GM06990 (cell line): ENCODE results near the gene ITGA3.
A peak's percentile ranks its signal among the peaks of the same experiment; 100 is the strongest.

Source experiments
- DNase-seq: peaks from one replicate; pipeline ENCODE4 v3.0.0-alpha.2; 2011; ENCODE audit not compliant: insufficient read length; ENCODE audit errors: extremely low read depth
- H3K27me3 ChIP-seq: replicated peaks from 2 replicates; pipeline ENCODE4 v1.6.0; 2011; ENCODE audit warnings: low read length; ENCODE audit not compliant: control insufficient read depth, insufficient read depth
- H3K36me3 ChIP-seq: 2 replicates; pipeline ENCODE4 v1.5.1; 2011; ENCODE audit warnings: low read length; ENCODE audit not compliant: control insufficient read depth, insufficient read depth
- H3K4me3 ChIP-seq: replicated peaks from 2 replicates; pipeline ENCODE4 v1.5.1; 2011; ENCODE audit warnings: low read depth, mild to moderate bottlenecking, control low read depth, low read length
- TF ChIP-seq, protein P1 (sequence below): IDR thresholded peaks from 2 replicates; pipeline ENCODE4 v1.5.1; 2011; ENCODE audit warnings: low read length, control low read depth, mild to moderate bottlenecking, inconsistent platforms; ENCODE audit not compliant: insufficient read depth, poor library complexity, severe bottlenecking

ITGA3 gene

DNA sequence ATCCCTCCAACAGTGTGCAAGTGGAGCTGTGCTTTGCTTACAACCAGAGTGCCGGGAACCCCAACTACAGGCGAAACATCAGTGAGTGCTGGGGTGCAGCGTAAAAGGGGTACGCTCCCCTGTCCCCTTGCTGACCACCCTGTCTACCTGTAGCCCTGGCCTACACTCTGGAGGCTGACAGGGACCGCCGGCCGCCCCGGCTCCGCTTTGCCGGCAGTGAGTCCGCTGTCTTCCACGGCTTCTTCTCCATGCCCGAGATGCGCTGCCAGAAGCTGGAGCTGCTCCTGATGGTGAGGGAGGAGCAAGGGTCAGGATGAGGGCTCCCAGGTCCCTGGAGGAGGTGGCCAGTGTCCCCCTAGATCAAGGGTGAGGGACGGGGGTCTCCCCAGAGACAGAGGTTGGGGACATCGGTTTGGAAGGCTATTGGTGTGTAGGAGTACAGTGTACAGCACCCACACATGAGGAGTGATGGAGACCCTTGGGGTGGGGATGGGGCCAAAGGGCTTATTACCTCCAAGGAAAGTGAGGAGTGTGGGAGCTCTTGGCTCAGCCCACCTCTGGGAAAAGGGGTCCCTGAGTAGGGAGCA, 19.6 kb downstream of the ITGA3 start:
- H3K4me3 ChIP-seq = no peak overlapping the region
- H3K36me3 ChIP-seq = peaks cover 9% of the 10 kb centered on the region
- TF ChIP-seq, protein P1, sequence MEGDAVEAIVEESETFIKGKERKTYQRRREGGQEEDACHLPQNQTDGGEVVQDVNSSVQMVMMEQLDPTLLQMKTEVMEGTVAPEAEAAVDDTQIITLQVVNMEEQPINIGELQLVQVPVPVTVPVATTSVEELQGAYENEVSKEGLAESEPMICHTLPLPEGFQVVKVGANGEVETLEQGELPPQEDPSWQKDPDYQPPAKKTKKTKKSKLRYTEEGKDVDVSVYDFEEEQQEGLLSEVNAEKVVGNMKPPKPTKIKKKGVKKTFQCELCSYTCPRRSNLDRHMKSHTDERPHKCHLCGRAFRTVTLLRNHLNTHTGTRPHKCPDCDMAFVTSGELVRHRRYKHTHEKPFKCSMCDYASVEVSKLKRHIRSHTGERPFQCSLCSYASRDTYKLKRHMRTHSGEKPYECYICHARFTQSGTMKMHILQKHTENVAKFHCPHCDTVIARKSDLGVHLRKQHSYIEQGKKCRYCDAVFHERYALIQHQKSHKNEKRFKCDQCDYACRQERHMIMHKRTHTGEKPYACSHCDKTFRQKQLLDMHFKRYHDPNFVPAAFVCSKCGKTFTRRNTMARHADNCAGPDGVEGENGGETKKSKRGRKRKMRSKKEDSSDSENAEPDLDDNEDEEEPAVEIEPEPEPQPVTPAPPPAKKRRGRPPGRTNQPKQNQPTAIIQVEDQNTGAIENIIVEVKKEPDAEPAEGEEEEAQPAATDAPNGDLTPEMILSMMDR = no peak
- no peak for DNase-seq
- H3K27me3 ChIP-seq = no peaks in the 10 kb centered on the region

DNA sequence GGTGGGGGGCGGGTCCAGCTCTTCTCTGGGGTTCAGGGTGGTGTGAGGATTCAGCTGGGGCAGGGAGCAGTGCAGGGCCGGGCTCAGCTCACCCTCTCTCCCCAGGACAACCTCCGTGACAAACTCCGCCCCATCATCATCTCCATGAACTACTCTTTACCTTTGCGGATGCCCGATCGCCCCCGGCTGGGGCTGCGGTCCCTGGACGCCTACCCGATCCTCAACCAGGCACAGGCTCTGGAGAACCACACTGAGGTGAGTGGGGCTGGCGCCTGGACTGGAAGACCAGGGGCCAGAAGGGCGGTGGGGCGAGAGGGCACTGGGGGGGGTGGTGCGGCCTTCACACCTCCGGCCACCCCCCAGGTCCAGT, 20.3 kb downstream of the ITGA3 start:
- Histone ChIP-seq H3K27me3 (no peaks in the 10 kb centered on the region), H3K36me3 (peaks cover 9% of the 10 kb centered on the region), H3K4me3 (no peak overlapping the region)
- DNase-seq = no peak
- TF ChIP-seq, protein P1 = no peak

DNA sequence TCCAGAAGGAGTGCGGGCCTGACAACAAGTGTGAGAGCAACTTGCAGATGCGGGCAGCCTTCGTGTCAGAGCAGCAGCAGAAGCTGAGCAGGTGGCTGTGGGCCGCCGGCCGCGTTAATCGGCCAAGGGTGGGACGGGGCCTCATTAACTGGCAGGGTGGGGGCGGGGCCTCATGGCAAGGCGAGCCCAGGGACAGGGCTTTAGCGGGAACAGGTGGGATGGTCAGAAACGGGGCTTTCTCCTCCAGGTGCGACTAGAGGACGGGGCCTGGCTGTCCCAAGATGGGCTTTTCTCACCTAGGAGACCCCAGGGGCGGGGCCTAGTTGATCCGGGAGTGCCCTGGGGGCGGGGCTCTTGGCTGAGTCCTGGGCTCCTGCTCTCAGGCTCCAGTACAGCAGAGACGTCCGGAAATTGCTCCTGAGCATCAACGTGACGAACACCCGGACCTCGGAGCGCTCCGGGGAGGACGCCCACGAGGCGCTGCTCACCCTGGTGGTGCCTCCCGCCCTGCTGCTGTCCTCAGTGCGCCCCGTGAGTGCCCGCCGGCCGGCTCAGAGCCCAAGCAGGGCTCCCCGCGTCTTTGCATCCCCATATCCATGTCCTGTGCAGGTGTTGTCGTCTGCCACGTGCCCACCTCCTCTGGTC, 20.8 kb downstream of the ITGA3 start:
- Histone ChIP-seq H3K4me3 (no peak overlapping the region), H3K36me3 (peaks cover 14% of the 10 kb centered on the region), H3K27me3 (no peaks in the 10 kb centered on the region)
- TF ChIP-seq, protein P1 = no peak
- DNase-seq = no peak

DNA sequence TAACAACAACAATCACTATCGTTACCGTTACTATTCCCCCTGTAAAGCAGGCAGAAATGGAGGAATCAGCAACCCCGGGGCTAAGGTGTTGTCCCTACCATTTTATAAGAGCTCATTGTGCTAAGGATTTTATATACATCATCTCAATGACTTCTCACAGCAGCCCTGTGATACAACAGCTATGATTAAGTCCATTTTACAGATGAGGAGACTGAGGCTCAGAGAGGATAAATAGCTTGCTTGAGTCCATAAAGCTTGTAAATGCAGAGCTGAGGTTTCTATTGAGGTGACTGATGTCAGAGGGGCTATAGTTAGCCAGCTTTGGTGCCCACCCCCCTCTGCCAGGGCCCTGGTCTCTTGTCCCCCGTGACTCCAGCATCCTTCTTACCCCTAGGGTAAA, 22.5 kb downstream of the ITGA3 start:
- no peak overlapping the region for H3K4me3 ChIP-seq
- DNase-seq = no peak
- H3K27me3 ChIP-seq = no peaks in the 10 kb centered on the region
- TF ChIP-seq, protein P1 = no peak
- H3K36me3 ChIP-seq = peaks cover 14% of the 10 kb centered on the region

DNA sequence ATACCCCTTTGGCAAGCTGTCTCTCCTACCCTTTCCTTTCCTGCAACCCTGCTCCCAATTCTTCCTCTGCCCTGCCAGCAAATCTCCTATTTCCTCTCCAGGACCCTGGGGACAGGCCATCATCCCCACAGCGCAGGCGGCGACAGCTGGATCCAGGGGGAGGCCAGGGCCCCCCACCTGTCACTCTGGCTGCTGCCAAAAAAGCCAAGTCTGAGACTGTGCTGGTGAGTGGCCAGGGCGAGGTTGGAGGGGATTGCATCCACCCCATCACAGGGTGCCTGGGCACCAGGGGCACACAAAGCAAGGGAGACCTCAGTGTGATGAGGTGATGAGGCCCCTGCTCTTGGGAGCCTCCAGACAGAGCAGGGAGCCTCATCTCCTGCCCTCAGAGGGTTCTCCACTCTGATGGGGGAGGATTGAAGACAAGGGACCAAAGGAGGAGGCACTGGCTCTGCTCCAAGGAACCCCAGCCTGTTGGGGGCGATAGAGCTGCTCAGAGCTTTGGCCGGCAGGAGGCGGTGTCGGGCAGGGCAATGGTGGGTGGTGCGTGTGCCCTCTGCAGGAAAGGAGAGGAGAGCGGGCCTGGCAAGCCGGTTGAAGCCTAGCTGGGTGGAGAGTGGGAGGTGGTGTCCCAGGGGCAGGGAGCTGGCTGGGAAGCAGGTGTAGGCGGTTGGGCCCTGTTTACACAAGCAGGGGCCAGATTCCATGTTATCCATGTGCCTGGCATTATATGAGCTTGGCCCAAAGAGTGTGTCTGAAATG, 23.6 kb downstream of the ITGA3 start:
- TF ChIP-seq, protein P1 = peak; percentile 100
- Histone ChIP-seq H3K36me3 (peaks cover 14% of the 10 kb centered on the region), H3K4me3 (no peak overlapping the region), H3K27me3 (no peaks in the 10 kb centered on the region)
- DNase-seq = no peak
